Measurements from ENCODE around the gene TESK2.

Gene TESK2

DNA sequence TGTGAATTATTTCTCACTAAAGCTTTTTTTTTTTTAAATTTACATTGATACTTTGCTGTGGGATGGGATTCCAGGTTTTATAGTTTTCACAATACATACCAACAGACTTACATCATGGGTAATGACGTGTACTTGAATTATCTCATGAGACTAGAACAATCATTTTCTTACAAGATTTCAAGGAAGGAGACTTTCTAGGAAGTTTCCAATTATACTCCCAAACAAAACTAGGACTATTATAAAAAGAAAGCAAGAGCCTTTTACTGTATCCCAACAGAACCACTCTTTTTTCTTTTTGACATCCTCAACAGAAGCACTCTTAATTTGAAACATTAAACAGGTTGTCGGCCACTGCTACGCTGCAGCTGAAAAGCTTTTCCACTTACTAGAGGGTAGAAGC, 48.7 kb downstream of the TESK2 start:
- Histone ChIP-seq H3K9ac (ENCODE audit: low read depth, low read length, poor library complexity, severe bottlenecking) (no peak overlapping the region), H3K4me2 (ENCODE audit: low read depth, low read length, poor library complexity, severe bottlenecking) (no peak overlapping the region), H3K79me2 (ENCODE audit: insufficient read depth, low read length) (no peaks in the 10 kb centered on the region), H3K9me2 (replicated peaks; ENCODE audit: low read depth, low read length) (no peaks in the 10 kb centered on the region), H3K36me3 (ENCODE audit: insufficient read depth, low read length) (no peaks in the 10 kb centered on the region), H3K4me1 (ENCODE audit: insufficient read depth, low read length, poor library complexity, severe bottlenecking) (no peaks in the 10 kb centered on the region), H4K20me1 (ENCODE audit: insufficient read depth, low read length, poor library complexity, severe bottlenecking) (no peaks in the 10 kb centered on the region), H3K4me3 (ENCODE audit: low read length, poor library complexity, severe bottlenecking) (no peak overlapping the region), H3K9me3 (ENCODE audit: insufficient read depth, low read depth, low read length) (no peaks in the 10 kb centered on the region; the same call in 1 of the 2 replicates), H3F3A (ENCODE audit: low read depth) (no peaks in the 10 kb centered on the region), H2AFZ (ENCODE audit: low read length) (no peak overlapping the region), H3K27me3 (ENCODE audit: insufficient read depth, low read length, poor library complexity, severe bottlenecking) (no peaks in the 10 kb centered on the region)
- TF ChIP-seq CTCF (conservative IDR thresholded peaks at IDR 0.05; ENCODE audit: low read length), result no peak
- no peak for TF ChIP-seq EZH2phosphoT487 (IDR thresholded peaks at IDR 0.05; ENCODE audit: borderline replicate concordance)

GRCh38 chr1:45437323-45437722, 53.6 kb downstream of the TESK2 start:
- Histone ChIP-seq H3K4me1 (ENCODE audit: insufficient read depth, low read length, poor library complexity, severe bottlenecking) (no peaks in the 10 kb centered on the region), H3K79me2 (ENCODE audit: insufficient read depth, low read length) (no peaks in the 10 kb centered on the region), H3K4me2 (ENCODE audit: low read depth, low read length, poor library complexity, severe bottlenecking) (no peak overlapping the region), H4K20me1 (ENCODE audit: insufficient read depth, low read length, poor library complexity, severe bottlenecking) (no peaks in the 10 kb centered on the region), H3K27me3 (ENCODE audit: insufficient read depth, low read length, poor library complexity, severe bottlenecking) (no peaks in the 10 kb centered on the region), H3K4me3 (ENCODE audit: low read length, poor library complexity, severe bottlenecking) (no peak overlapping the region), H3K9me2 (replicated peaks; ENCODE audit: low read depth, low read length) (no peaks in the 10 kb centered on the region), H2AFZ (ENCODE audit: low read length) (no peak overlapping the region), H3K9ac (ENCODE audit: low read depth, low read length, poor library complexity, severe bottlenecking) (no peak overlapping the region), H3K9me3 (ENCODE audit: insufficient read depth, low read depth, low read length) (no peaks in the 10 kb centered on the region), H3K36me3 (ENCODE audit: insufficient read depth, low read length) (no peaks in the 10 kb centered on the region), H3F3A (ENCODE audit: low read depth) (no peaks in the 10 kb centered on the region)
- no peak for TF ChIP-seq CTCF (conservative IDR thresholded peaks at IDR 0.05; ENCODE audit: low read length)
- no peak for TF ChIP-seq EZH2phosphoT487 (IDR thresholded peaks at IDR 0.05; ENCODE audit: borderline replicate concordance)

GRCh38 chr1:45430490-45430889, 60.5 kb downstream of the TESK2 start:
- Histone ChIP-seq H3K9ac (ENCODE audit: low read depth, low read length, poor library complexity, severe bottlenecking) (no peak overlapping the region), H3K9me3 (ENCODE audit: insufficient read depth, low read depth, low read length) (no peaks in the 10 kb centered on the region), H4K20me1 (ENCODE audit: insufficient read depth, low read length, poor library complexity, severe bottlenecking) (no peaks in the 10 kb centered on the region), H2AFZ (ENCODE audit: low read length) (no peak overlapping the region), H3K4me2 (ENCODE audit: low read depth, low read length, poor library complexity, severe bottlenecking) (no peak overlapping the region), H3K36me3 (ENCODE audit: insufficient read depth, low read length) (no peaks in the 10 kb centered on the region), H3K4me1 (ENCODE audit: insufficient read depth, low read length, poor library complexity, severe bottlenecking) (no peaks in the 10 kb centered on the region), H3K79me2 (ENCODE audit: insufficient read depth, low read length) (no peaks in the 10 kb centered on the region), H3K9me2 (replicated peaks; ENCODE audit: low read depth, low read length) (no peaks in the 10 kb centered on the region), H3K27me3 (ENCODE audit: insufficient read depth, low read length, poor library complexity, severe bottlenecking) (no peaks in the 10 kb centered on the region), H3K4me3 (ENCODE audit: low read length, poor library complexity, severe bottlenecking) (no peak overlapping the region), H3F3A (ENCODE audit: low read depth) (no peaks in the 10 kb centered on the region)
- TF ChIP-seq CTCF (conservative IDR thresholded peaks at IDR 0.05; ENCODE audit: low read length) (no peak), EZH2phosphoT487 (IDR thresholded peaks at IDR 0.05; ENCODE audit: borderline replicate concordance) (no peak)
